Glutamatergic neuron (in vitro differentiated cells): ENCODE data around the gene CEP126. TPM values are rescaled to one million over a fixed set of nuclear protein-coding genes. Genes with fewer than 3 reads are reported as not detected.

Experiments
- DNase-seq: peaks from one replicate; pipeline ENCODE4 v3.0.0; 2022
- H3K27ac Mint-ChIP-seq: one replicate; pipeline ENCODE4 v1.8.0; 2020; ENCODE audit warnings: mild to moderate bottlenecking, mixed read lengths, inconsistent platforms; ENCODE audit not compliant: unreplicated experiment
- H3K27me3 Mint-ChIP-seq: one replicate; pipeline ENCODE4 v1.8.0; 2020; ENCODE audit warnings: mild to moderate bottlenecking, moderate library complexity, mixed read lengths, inconsistent platforms; ENCODE audit not compliant: unreplicated experiment
- H3K36me3 Mint-ChIP-seq: one replicate; pipeline ENCODE4 v1.8.0; 2020; ENCODE audit warnings: mild to moderate bottlenecking, mixed read lengths, inconsistent platforms; ENCODE audit not compliant: unreplicated experiment
- H3K4me1 Mint-ChIP-seq: one replicate; pipeline ENCODE4 v1.8.0; 2020; ENCODE audit warnings: mild to moderate bottlenecking, low read depth, mixed read lengths, inconsistent platforms; ENCODE audit not compliant: unreplicated experiment
- H3K4me3 Mint-ChIP-seq: one replicate; pipeline ENCODE4 v1.8.0; 2020; ENCODE audit warnings: mild to moderate bottlenecking, mixed read lengths, inconsistent platforms; ENCODE audit not compliant: unreplicated experiment
- H3K9me3 Mint-ChIP-seq: one replicate; pipeline ENCODE4 v1.8.0; 2020; ENCODE audit warnings: mild to moderate bottlenecking, moderate library complexity, mixed read lengths, inconsistent platforms; ENCODE audit not compliant: unreplicated experiment
- CTCF ChIP-seq: fragments of 200-600 bp; sonication (generic); IDR thresholded peaks from one replicate; pipeline ENCODE4 v1.5.0; 2021; ENCODE audit not compliant: partially characterized antibody, unreplicated experiment
- total RNA-seq: library from RNA; stranded (reverse); fragmentation: NEBNext Ultra II Directional; extraction: Animal tissue kit (Norgen Biotek cat#: 25700); gene quantifications from one replicate; pipeline ENCODE4 v1.2.1, GENCODE V29; 2021; ENCODE audit not compliant: unreplicated experiment

The CEP126 gene
- total RNA-seq, 1 donor from 2014 or later = 3.9 TPM

GRCh38 chr11:101996111-101996510 lies 81.3 kb downstream of the CEP126 start:
- no peak overlapping the region for H3K4me3 Mint-ChIP-seq
- DNase-seq = no peak
- TF ChIP-seq CTCF = no peak
- H3K27me3 Mint-ChIP-seq = no peaks in the 10 kb centered on the region
- H3K36me3 Mint-ChIP-seq = no peaks in the 10 kb centered on the region
- H3K27ac Mint-ChIP-seq = no peak overlapping the region
- no peaks in the 10 kb centered on the region for H3K9me3 Mint-ChIP-seq
- H3K4me1 Mint-ChIP-seq = no peaks in the 10 kb centered on the region

GRCh38 chr11:102001657-102002338 lies 87.0 kb downstream of the CEP126 start:
- H3K9me3 Mint-ChIP-seq = no peaks in the 10 kb centered on the region
- no peak overlapping the region for H3K4me3 Mint-ChIP-seq
- no peak overlapping the region for H3K27ac Mint-ChIP-seq
- no peak for TF ChIP-seq CTCF
- no peaks in the 10 kb centered on the region for H3K27me3 Mint-ChIP-seq
- H3K36me3 Mint-ChIP-seq = no peaks in the 10 kb centered on the region
- DNase-seq = no peak
- H3K4me1 Mint-ChIP-seq = no peaks in the 10 kb centered on the region

GRCh38 chr11:102004220-102004619 lies 89.4 kb downstream of the CEP126 start:
- no peak for DNase-seq
- Mint-ChIP-seq H3K27me3 (no peaks in the 10 kb centered on the region), H3K36me3 (no peaks in the 10 kb centered on the region), H3K9me3 (no peaks in the 10 kb centered on the region), H3K27ac (no peak overlapping the region), H3K4me1 (no peaks in the 10 kb centered on the region), H3K4me3 (no peak overlapping the region)
- TF ChIP-seq CTCF = no peak

- Mint-ChIP-seq H3K4me1 (no peaks in the 10 kb centered on the region), H3K27me3 (no peaks in the 10 kb centered on the region), H3K4me3 (no peak overlapping the region), H3K36me3 (no peaks in the 10 kb centered on the region), H3K9me3 (no peaks in the 10 kb centered on the region), H3K27ac (no peak overlapping the region)
- no peak for TF ChIP-seq CTCF
- DNase-seq = no peak
Measured at GRCh38 chr11:102005306-102005705, 90.5 kb downstream of the CEP126 start.

GRCh38 chr11:102006835-102007566 lies 92.2 kb downstream of the CEP126 start:
- no peak overlapping the region for H3K27ac Mint-ChIP-seq
- no peaks in the 10 kb centered on the region for H3K4me1 Mint-ChIP-seq
- H3K4me3 Mint-ChIP-seq = no peak overlapping the region
- no peaks in the 10 kb centered on the region for H3K36me3 Mint-ChIP-seq
- no peaks in the 10 kb centered on the region for H3K9me3 Mint-ChIP-seq
- peaks cover 3% of the 10 kb centered on the region for H3K27me3 Mint-ChIP-seq
- no peak for TF ChIP-seq CTCF
- DNase-seq = no peak
